Activated CD8-positive, alpha-beta T cell treated with anti-CD3 and anti-CD28 coated beads, Interleukin-2, amount 10 ng/mL, durations not matched to agents 7 days and 5 days (primary cell): ENCODE data around the gene BDNF. TPM values are rescaled to one million over a fixed set of nuclear protein-coding genes. Genes with fewer than 3 reads are reported as not detected.
A peak's percentile ranks its signal among the peaks of the same experiment; 100 is the strongest.
"Not testable (repeated sequence)": the region's sequence is repeated elsewhere in the genome, so short reads cannot be mapped to it uniquely, and the experiment has no call there.

Experiments
- ATAC-seq: fragments of 150-1000 bp; cut with Tn5 transposase; one replicate; pipeline ENCODE4 v1.10.0; 2021; ENCODE audit warnings: moderate library complexity
- CTCF ChIA-PET: fragments of 350-600 bp; sonication (Branson Sonifier 250); formaldehyde crosslinking; loops from one replicate; lab custom pipeline; 2021; ENCODE audit warnings: antibody characterized with exemption; lab: Charles Lee
- POLR2A ChIA-PET: fragments of 350-600 bp; sonication (Branson Sonifier 250); formaldehyde crosslinking; loops from one replicate; lab custom pipeline; 2021; ENCODE audit warnings: antibody characterized with exemption; lab: Charles Lee
- DNase-seq: peaks from one replicate; pipeline ENCODE4 v3.0.0-alpha.2; 2020
- H3K27ac Mint-ChIP-seq: one replicate; pipeline ENCODE4 v1.8.0; 2021; ENCODE audit warnings: mild to moderate bottlenecking, mixed read lengths
- H3K27me3 Mint-ChIP-seq: one replicate; pipeline ENCODE4 v1.8.0; 2021; ENCODE audit warnings: low read depth, mixed read lengths
- H3K36me3 Mint-ChIP-seq: one replicate; pipeline ENCODE4 v1.8.0; 2021; ENCODE audit warnings: low read depth, mixed read lengths
- H3K4me1 Mint-ChIP-seq: one replicate; pipeline ENCODE4 v1.8.0; 2021; ENCODE audit warnings: low read depth, mixed read lengths
- H3K4me3 Mint-ChIP-seq: one replicate; pipeline ENCODE4 v1.8.0; 2021; ENCODE audit warnings: mild to moderate bottlenecking, mixed read lengths
- H3K9me3 Mint-ChIP-seq: one replicate; pipeline ENCODE4 v1.8.0; 2022; ENCODE audit warnings: mixed read lengths; ENCODE audit not compliant: insufficient read depth
- total RNA-seq, 2 experiments: library from RNA; stranded (reverse); gene quantifications; one replicate each; pipeline ENCODE4 v1.2.3, GENCODE V29; 2021

BDNF gene
- not detected for total RNA-seq

GRCh38 chr11:27700351-27701301 lies at the start of gene BDNF:
Gene BDNF, minus strand, starts transcription at chr11:27700455. Its CDS starts 41,891 bp downstream, at chr11:27658564.
- Mint-ChIP-seq H3K4me3 (peak within 1 kb of the TSS; percentile 70), H3K9me3 (no peaks in the 10 kb centered on the region), H3K27ac (peak within 1 kb of the TSS; percentile 34), H3K4me1 (peaks cover 24% of the 10 kb centered on the region), H3K27me3 (peaks cover 58% of the 10 kb centered on the region), H3K36me3 (no peaks in the 10 kb centered on the region)
- peak; percentile 20 for DNase-seq
- CTCF ChIA-PET, result interaction anchor here (1.1 to 4.6 kb wide), 4 partner anchors 9 to 831 kb away, joined by 3 to 38 read pairs (median 12); no protein-coding TSS in a partner anchor
- ATAC-seq, result peak; percentile 28
- POLR2A ChIA-PET, result no interaction called here

GRCh38 chr11:27740362-27741013 lies 40.2 kb upstream of the BDNF start:
- CTCF ChIA-PET, result interaction anchor here (1.7 kb wide), 1 partner anchor 17 kb away, joined by 3 read pairs; no protein-coding TSS in a partner anchor
- POLR2A ChIA-PET, result no interaction called here
- Mint-ChIP-seq H3K27me3 (no peaks in the 10 kb centered on the region), H3K4me3 (no peak overlapping the region), H3K36me3 (no peaks in the 10 kb centered on the region), H3K27ac (no peak overlapping the region), H3K9me3 (no peaks in the 10 kb centered on the region), H3K4me1 (no peaks in the 10 kb centered on the region)
- no peak for DNase-seq
- ATAC-seq, result no peak

DNA sequence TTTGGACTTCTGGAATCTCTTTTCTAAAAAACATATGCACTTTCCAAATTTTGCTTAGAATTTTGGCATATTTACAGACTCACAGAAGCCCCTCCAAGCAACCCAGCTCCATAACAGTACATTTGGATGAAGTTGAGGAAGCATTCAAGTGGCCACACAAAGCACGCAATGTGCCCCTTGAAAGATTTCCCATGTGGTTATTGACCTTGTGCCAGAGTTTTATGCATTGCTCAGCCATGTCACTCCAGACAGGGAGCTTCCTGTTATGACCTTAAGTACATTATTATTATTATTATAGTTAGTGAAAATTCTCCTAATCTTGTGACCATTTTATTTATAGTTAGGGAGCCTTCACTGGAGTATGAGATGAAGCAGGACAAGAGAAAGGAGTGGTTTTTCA lies 35.0 kb upstream of the BDNF start:
- Mint-ChIP-seq H3K4me1 (no peaks in the 10 kb centered on the region), H3K4me3 (no peak overlapping the region), H3K36me3 (no peaks in the 10 kb centered on the region), H3K9me3 (no peaks in the 10 kb centered on the region), H3K27ac (no peak overlapping the region), H3K27me3 (no peaks in the 10 kb centered on the region)
- ChIA-PET CTCF (no interaction called here), POLR2A (no interaction called here)
- no peak for DNase-seq
- no peak for ATAC-seq

GRCh38 chr11:27731803-27732202 lies 31.5 kb upstream of the BDNF start:
- H3K27ac Mint-ChIP-seq, DNase-seq, H3K9me3 Mint-ChIP-seq, H3K36me3 Mint-ChIP-seq, CTCF ChIA-PET, H3K4me3 Mint-ChIP-seq, H3K4me1 Mint-ChIP-seq, H3K27me3 Mint-ChIP-seq, POLR2A ChIA-PET, ATAC-seq: not testable (repeated sequence)

DNA sequence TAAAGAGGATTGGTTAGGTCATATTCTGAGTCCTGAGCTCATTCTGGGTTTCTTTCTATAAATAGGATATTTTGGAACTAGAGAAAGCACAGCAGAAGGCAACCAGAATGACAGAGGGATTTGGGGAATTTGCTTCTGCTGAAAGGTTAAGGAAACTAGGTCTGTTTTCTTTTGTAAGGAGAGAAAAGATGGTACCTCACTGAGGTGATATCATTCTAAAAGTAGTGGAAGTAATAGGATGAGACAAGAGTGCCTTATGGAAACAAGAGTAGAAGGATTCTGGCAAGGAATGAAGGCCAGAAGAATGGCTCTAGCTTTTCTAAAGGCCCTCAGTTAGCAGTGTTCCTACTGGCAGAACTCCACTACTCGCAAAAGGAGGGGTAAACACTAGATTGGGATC lies 26.7 kb upstream of the BDNF start:
- H3K36me3 Mint-ChIP-seq, result no peaks in the 10 kb centered on the region
- no peaks in the 10 kb centered on the region for H3K9me3 Mint-ChIP-seq
- ChIA-PET POLR2A (no interaction called here), CTCF (interaction anchor here (1.2 kb wide), 1 partner anchor 28 kb away, joined by 4 read pairs; no protein-coding TSS in a partner anchor)
- H3K27me3 Mint-ChIP-seq, result peaks cover 26% of the 10 kb centered on the region
- ATAC-seq, result no peak
- DNase-seq, result no peak
- no peak overlapping the region for H3K4me3 Mint-ChIP-seq
- no peak overlapping the region for H3K27ac Mint-ChIP-seq
- peaks cover 3% of the 10 kb centered on the region for H3K4me1 Mint-ChIP-seq

DNA sequence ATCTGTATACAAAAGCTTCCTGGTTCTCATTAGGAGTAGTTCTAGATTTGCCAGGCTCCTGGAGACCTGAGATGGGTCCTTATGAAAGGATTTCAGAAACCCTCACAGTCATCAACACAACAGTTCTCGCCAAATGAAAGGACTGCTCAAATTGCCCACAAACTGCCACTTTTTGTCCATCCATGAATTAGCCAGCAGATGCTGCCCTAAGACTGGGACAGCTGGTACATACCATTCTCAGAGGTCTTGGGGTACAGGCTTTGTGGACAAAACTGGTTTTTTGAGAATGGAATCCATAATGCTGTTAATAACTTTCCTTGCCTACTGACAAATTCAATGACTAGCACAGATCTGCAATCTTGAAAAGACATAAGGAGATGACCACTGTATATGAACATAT lies 23.4 kb upstream of the BDNF start:
- ChIA-PET POLR2A (no interaction called here), CTCF (no interaction called here)
- peaks cover 8% of the 10 kb centered on the region for H3K4me1 Mint-ChIP-seq
- peaks cover 11% of the 10 kb centered on the region for H3K9me3 Mint-ChIP-seq
- H3K27ac Mint-ChIP-seq, result no peak overlapping the region
- H3K27me3 Mint-ChIP-seq, result peaks cover 49% of the 10 kb centered on the region
- H3K4me3 Mint-ChIP-seq, result no peak overlapping the region
- ATAC-seq, result no peak
- peaks cover 10% of the 10 kb centered on the region for H3K36me3 Mint-ChIP-seq
- no peak for DNase-seq

DNA sequence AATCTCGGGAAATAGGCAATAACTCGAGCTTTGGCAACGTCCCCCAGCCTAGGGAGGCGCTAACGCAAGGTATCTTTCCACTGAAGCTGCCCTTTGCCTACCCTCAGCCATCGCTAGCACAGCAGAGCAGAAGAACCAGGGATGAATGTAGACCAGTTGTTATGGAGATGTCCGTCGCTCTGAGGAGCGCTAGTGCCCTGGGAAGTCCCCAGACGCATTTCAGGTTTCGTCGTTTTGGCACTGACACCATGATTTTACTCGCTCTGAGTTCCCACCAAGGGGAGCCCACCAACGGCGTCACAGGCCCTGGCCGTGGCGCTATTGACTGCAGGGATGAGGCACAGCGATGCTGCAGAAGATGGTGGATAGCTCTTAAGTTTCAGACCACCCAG lies 22.7 kb upstream of the BDNF start:
- ATAC-seq (no peak), DNase-seq (no peak)
- Mint-ChIP-seq H3K36me3 (peaks cover 12% of the 10 kb centered on the region), H3K27ac (no peak overlapping the region), H3K4me1 (peaks cover 8% of the 10 kb centered on the region), H3K9me3 (peaks cover 11% of the 10 kb centered on the region), H3K4me3 (no peak overlapping the region), H3K27me3 (peaks cover 55% of the 10 kb centered on the region)
- POLR2A ChIA-PET, result no interaction called here
- CTCF ChIA-PET, result no interaction called here

DNA sequence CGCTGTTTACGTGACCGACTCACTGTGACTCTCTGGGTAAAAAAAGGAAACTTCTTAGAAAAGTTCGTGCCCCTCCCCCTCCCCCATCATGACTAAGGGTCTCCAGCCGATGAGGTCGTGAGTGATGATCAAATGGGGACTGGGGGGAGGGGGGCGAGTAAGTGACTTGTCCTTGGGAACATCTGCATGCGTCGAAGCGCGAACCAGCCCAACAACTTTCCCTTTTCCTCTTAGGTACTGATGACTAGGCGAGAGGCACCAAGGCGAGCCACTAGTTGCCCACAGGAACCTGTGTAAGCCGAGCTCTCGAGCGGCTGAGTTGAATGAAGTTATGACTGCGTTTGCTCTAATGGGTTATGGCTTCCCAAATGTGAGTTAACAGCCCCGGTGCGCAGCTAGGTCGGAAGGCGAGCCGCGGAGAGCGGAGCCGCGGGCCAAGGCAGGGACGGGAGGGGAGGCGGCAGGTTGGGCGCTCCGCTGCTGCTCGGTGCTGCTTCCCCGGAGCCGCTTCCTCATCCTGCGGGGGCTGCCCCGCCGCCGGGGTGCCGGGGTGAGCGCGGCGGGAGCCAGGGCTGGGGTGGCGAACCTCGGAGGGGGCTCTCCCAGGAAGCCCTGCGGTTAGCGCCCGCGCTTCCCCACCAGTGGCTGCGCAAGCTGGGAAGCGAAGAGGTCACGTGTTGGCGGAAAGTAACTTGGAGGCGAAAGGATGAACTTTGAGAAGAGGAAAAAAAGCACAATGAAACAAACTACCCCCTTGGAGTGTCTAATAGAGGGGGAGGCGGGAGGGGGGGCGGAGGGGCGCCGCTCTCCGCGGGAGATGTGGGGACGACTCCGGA lies 22.1 kb upstream of the BDNF start:
- POLR2A ChIA-PET, result no interaction called here
- peaks cover 8% of the 10 kb centered on the region for H3K4me1 Mint-ChIP-seq
- H3K27ac Mint-ChIP-seq, result no peak overlapping the region
- no peak overlapping the region for H3K4me3 Mint-ChIP-seq
- H3K9me3 Mint-ChIP-seq, result peaks cover 11% of the 10 kb centered on the region
- CTCF ChIA-PET, result interaction anchor here (1.4 kb wide), 1 partner anchor 23 kb away, joined by 3 read pairs; no protein-coding TSS in a partner anchor
- H3K36me3 Mint-ChIP-seq, result peaks cover 12% of the 10 kb centered on the region
- ATAC-seq (no peak), DNase-seq (peak; percentile 22)
- H3K27me3 Mint-ChIP-seq, result peaks cover 61% of the 10 kb centered on the region

DNA sequence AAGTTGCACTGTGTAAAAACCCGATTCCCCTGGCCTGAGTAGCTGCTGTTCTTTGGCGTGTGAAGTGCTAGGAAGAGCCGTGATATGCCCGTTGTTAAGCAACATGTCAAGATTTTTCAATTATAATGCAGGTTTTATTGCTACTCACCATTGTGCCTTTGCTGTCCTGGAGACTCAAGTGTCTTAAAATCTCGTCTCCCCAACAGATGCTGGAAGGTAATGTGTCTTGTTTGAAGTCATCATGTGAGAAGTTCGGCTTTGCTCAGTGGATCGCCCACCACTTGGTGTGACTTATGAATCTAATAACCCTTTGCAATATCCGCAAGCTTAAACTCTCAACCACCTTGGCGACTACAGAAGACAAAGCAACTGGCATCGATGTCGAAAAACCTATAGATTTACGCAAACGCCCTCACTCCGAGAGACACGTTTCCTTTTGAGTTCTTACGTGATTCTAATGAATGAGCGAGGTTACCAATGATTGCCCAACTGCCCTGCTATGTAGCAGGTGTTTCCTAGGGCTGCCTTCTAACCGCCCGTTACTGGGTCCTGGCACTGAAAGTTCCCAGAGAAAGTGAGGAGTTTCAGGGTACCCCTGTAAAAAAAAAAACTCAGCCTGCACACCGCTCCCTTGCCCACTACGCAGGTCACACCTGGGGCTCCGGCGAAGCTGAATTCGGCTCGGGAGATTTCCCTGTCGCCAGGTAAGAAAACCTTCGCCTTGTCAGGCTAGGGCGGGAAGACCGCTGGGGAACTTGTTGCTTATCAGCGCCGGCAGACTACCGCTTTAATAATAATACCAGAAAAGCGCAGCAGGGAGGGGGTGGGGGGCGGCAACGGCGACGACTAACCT lies 21.2 kb upstream of the BDNF start:
- CTCF ChIA-PET, result interaction anchor here (1.4 kb wide), 1 partner anchor 22 kb away, joined by 3 read pairs; no protein-coding TSS in a partner anchor
- peaks cover 11% of the 10 kb centered on the region for H3K9me3 Mint-ChIP-seq
- no peak overlapping the region for H3K4me3 Mint-ChIP-seq

DNA sequence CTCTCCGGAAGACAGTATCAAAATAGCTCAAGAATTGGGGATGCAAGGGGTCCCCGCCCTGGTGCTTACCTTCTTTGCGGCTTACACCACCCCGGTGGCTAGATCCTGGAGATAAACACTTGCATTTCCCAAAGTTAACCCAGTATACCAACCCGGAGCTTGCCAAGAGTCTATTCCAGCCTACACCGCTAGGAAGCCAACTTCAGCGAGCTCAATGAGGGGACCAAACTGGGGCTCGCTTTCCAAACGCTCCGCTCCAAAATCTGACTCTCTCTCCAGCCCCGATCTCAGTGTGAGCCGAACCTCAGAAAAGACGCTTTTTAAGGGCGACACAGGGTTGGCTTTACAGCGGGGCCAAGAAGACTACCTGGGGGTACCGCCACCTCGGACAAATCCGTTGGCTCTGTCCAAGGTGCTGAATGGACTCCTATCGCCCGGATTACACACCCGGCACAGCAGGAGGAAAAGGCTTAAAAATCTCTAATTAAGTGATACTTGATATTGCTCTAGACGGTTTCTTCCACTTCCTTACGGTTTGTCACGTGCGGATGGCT lies 20.1 kb upstream of the BDNF start:
- no peak overlapping the region for H3K27ac Mint-ChIP-seq
- POLR2A ChIA-PET, result no interaction called here

More for the DNA sequence above, 21.2 kb upstream of the BDNF start:
- no peak for ATAC-seq
- peaks cover 66% of the 10 kb centered on the region for H3K27me3 Mint-ChIP-seq
- POLR2A ChIA-PET, result no interaction called here
- no peak for DNase-seq
- H3K36me3 Mint-ChIP-seq, result peaks cover 12% of the 10 kb centered on the region
- H3K27ac Mint-ChIP-seq, result no peak overlapping the region
- peaks cover 8% of the 10 kb centered on the region for H3K4me1 Mint-ChIP-seq

More for the DNA sequence above, 20.1 kb upstream of the BDNF start:
- Mint-ChIP-seq H3K4me1 (peaks cover 8% of the 10 kb centered on the region), H3K9me3 (peaks cover 11% of the 10 kb centered on the region), H3K36me3 (peaks cover 12% of the 10 kb centered on the region), H3K4me3 (no peak overlapping the region), H3K27me3 (peaks cover 67% of the 10 kb centered on the region)
- CTCF ChIA-PET, result no interaction called here
- peak; percentile 49 for DNase-seq
- no peak for ATAC-seq
